ENCODE results near the gene EXOC7. TPM values are rescaled to one million over a fixed set of nuclear protein-coding genes. Genes with fewer than 3 reads are reported as not detected.

EXOC7 gene
- total RNA-seq, 6 experiments from 2014 or later, result 134 to 157 (median 144) TPM

DNA sequence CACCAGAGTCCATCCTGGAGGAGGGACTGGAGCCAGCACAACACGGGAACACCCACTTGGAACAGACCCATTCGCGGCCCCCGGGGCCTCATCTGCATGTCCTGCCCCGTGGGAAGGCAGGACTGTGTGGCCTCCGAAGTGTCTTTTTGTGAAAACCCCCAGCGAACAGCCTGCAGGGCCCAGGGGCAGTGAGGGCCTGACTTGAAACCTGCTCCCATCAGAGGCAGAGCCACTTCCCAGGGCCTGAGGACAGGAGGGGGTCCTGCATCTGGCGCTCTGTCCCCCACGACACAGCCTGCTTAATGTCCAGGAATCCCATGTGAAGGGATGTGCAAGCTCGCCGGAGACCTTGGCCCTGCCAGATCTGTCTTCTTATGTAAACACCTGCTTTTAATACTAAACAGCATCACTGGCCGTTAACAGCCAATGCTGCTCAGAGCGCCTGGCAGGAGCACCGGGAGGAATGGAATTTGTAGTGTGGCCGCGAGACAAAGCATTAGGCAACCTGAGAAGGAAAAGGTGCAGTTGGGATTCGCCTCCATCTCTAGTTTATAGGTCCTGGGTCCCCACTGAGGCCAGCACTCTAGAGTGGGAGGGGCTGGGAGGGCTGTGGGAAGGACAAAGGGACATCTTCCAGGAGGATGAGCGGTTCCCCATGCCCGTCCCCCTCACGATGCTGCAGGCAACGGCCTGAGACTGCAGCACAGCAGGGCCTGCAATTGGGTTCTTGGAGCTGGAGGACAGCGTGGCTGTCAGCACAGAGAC lies 66.9 kb downstream of the EXOC7 start:
- H3K4me1 Mint-ChIP-seq (ENCODE audit: low read depth), result peaks cover 8% of the 10 kb centered on the region; the same call in 1 of the 2 replicates
- H3K27ac Mint-ChIP-seq, result no peak overlapping the region
- no peaks in the 10 kb centered on the region for H3K9me3 Mint-ChIP-seq
- TF ChIP-seq CTCF (IDR thresholded peaks at IDR 0.05), result no peak
- DNase-seq, result no peak
- H3K27me3 Mint-ChIP-seq (ENCODE audit: insufficient read depth), result peaks cover 2% of the 10 kb centered on the region; the same call in 1 of the 2 replicates
- peaks cover 18% of the 10 kb centered on the region for H3K36me3 Mint-ChIP-seq (ENCODE audit: low read depth)
- H3K4me3 Mint-ChIP-seq, result no peak overlapping the region

GRCh38 chr17:76034428-76035350 lies 68.9 kb downstream of the EXOC7 start:
- no peak overlapping the region for H3K27ac Mint-ChIP-seq
- no peaks in the 10 kb centered on the region for H3K9me3 Mint-ChIP-seq

DNA sequence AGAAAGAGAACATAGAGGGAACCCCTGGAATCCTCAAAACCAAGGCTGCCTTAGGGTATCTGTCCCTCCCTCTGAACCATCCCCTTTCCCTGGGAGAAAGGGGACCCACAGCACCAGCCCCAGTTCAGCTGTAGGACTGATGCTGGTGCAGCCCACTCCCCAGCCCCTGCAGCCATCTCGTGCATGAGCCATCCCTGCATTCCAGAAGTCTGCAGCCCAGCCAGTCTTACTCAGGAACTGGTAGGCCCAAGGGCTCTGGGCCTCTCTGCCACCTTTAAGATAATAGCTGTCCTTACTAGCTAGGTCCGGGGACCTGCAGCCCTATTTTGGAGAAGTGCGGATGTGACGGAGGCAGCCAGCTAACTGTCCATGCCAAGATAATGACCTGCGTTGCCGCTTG lies 70.4 kb downstream of the EXOC7 start:
- Mint-ChIP-seq H3K27ac (no peak overlapping the region), H3K4me1 (ENCODE audit: low read depth) (peaks cover 12% of the 10 kb centered on the region), H3K4me3 (no peak overlapping the region), H3K36me3 (ENCODE audit: low read depth) (peaks cover 2% of the 10 kb centered on the region), H3K9me3 (no peaks in the 10 kb centered on the region), H3K27me3 (ENCODE audit: insufficient read depth) (peaks cover 2% of the 10 kb centered on the region; the same call in 1 of the 2 replicates)
- TF ChIP-seq CTCF (IDR thresholded peaks at IDR 0.05), result no peak
- no peak for DNase-seq

More at GRCh38 chr17:76034428-76035350, 68.9 kb downstream of the EXOC7 start:
- TF ChIP-seq CTCF (IDR thresholded peaks at IDR 0.05), result no peak
- peaks cover 17% of the 10 kb centered on the region for H3K36me3 Mint-ChIP-seq (ENCODE audit: low read depth)
- H3K27me3 Mint-ChIP-seq (ENCODE audit: insufficient read depth), result peaks cover 2% of the 10 kb centered on the region; the same call in 1 of the 2 replicates
- peaks cover 12% of the 10 kb centered on the region for H3K4me1 Mint-ChIP-seq (ENCODE audit: low read depth)
- H3K4me3 Mint-ChIP-seq, result no peak overlapping the region
- no peak for DNase-seq

- peaks cover 2% of the 10 kb centered on the region; the same call in 1 of the 2 replicates for H3K27me3 Mint-ChIP-seq (ENCODE audit: insufficient read depth)
- no peaks in the 10 kb centered on the region for H3K9me3 Mint-ChIP-seq
- peaks cover 9% of the 10 kb centered on the region for H3K4me1 Mint-ChIP-seq (ENCODE audit: low read depth)
- H3K4me3 Mint-ChIP-seq, result no peak overlapping the region
- H3K36me3 Mint-ChIP-seq (ENCODE audit: low read depth), result no peaks in the 10 kb centered on the region
- H3K27ac Mint-ChIP-seq, result no peak overlapping the region
- TF ChIP-seq CTCF (IDR thresholded peaks at IDR 0.05), result no peak
- DNase-seq, result no peak
Observed at GRCh38 chr17:76032780-76033108, 70.8 kb downstream of the EXOC7 start.

DNA sequence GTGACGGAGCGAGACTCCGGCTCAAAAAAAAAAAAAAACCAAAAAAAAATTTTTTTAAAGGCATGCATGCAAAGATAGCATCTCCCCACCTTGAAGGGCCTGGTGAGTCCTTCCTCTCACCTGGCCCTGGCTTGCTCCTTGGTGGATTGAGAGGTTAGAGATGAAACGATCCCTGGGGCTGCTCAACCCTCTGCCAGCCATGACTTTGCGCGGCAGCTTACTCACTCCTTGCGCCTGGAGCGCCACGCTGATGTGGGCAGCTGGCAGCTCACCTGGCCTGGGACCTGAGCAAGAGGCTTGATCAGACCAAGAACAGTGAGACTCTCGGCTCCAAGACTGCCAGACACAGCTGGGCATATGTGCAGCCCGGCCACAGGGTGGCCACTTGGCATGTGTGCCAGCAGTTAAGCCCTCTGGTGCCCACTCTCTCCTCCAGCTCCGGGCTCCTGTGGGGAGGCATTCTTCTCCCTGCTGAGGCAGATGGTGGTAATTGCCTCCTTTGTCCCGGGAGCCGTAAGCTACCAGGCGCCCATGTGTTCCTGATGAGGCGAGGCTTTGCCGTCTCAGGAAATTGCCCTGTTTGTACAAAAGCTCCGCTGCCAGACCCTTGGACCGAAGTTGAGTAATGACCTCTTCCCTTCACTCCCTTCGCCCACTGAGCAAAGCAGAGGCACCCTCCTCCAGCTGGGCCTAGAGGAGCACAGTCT lies 71.4 kb downstream of the EXOC7 start:
- H3K27ac Mint-ChIP-seq, result no peak overlapping the region
- H3K4me1 Mint-ChIP-seq (ENCODE audit: low read depth), result peaks cover 9% of the 10 kb centered on the region

More for the DNA sequence above, 71.4 kb downstream of the EXOC7 start:
- no peak for DNase-seq
- peaks cover 2% of the 10 kb centered on the region; the same call in 1 of the 2 replicates for H3K27me3 Mint-ChIP-seq (ENCODE audit: insufficient read depth)
- no peak overlapping the region for H3K4me3 Mint-ChIP-seq
- no peaks in the 10 kb centered on the region for H3K9me3 Mint-ChIP-seq
- no peaks in the 10 kb centered on the region for H3K36me3 Mint-ChIP-seq (ENCODE audit: low read depth)
- peak; percentile 27; the same call in 1 of the 2 replicates for TF ChIP-seq CTCF (IDR thresholded peaks at IDR 0.05)
